ENCODE measurements around the gene ACSM3.

The ACSM3 gene

DNA sequence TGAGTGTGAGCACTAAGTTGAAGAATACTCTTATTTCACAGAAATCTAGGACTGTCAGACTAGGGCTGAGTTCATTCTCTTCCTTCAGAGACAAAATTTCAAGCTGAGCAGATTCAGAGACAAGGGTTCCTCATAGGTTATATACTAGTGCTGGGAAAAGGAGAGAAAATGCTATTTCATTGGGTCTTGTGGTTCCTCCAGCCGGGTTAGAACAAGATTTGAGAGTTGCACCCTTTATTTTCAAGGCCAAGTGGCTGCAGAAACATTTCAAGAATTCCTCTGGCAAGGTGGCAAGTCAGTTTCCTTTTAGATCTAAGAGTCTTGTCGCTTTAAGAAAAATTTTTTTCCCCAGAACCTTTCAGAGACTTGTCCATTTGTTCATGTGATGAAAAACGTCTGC is 29.0 kb upstream of the ACSM3 start:
- TF ChIP-seq, protein P1, sequence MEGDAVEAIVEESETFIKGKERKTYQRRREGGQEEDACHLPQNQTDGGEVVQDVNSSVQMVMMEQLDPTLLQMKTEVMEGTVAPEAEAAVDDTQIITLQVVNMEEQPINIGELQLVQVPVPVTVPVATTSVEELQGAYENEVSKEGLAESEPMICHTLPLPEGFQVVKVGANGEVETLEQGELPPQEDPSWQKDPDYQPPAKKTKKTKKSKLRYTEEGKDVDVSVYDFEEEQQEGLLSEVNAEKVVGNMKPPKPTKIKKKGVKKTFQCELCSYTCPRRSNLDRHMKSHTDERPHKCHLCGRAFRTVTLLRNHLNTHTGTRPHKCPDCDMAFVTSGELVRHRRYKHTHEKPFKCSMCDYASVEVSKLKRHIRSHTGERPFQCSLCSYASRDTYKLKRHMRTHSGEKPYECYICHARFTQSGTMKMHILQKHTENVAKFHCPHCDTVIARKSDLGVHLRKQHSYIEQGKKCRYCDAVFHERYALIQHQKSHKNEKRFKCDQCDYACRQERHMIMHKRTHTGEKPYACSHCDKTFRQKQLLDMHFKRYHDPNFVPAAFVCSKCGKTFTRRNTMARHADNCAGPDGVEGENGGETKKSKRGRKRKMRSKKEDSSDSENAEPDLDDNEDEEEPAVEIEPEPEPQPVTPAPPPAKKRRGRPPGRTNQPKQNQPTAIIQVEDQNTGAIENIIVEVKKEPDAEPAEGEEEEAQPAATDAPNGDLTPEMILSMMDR (IDR thresholded peaks at IDR 0.05; ENCODE audit: borderline replicate concordance, insufficient read depth, low read depth, low read length): no peak
- H3K4me3 ChIP-seq (ENCODE audit: low read depth, low read length): no peak overlapping the region

- H3K4me3 ChIP-seq (ENCODE audit: low read depth, low read length): no peak overlapping the region
- TF ChIP-seq, protein P1 (IDR thresholded peaks at IDR 0.05; ENCODE audit: borderline replicate concordance, insufficient read depth, low read depth, low read length): no peak
Measured at GRCh38 chr16:20735490-20735889, 28.3 kb upstream of the ACSM3 start.

- TF ChIP-seq, protein P1 (IDR thresholded peaks at IDR 0.05; ENCODE audit: borderline replicate concordance, insufficient read depth, low read depth, low read length): peak; percentile 16; the same call in 1 of the 2 replicates
- peak overlapping the region; percentile 94 for H3K4me3 ChIP-seq (ENCODE audit: low read depth, low read length)
Measured at GRCh38 chr16:20740007-20740883, 23.6 kb upstream of the ACSM3 start.

GRCh38 chr16:20740901-20741521 is 22.8 kb upstream of the ACSM3 start:
- TF ChIP-seq, protein P1 (IDR thresholded peaks at IDR 0.05; ENCODE audit: borderline replicate concordance, insufficient read depth, low read depth, low read length): no peak
- peak overlapping the region; percentile 94 for H3K4me3 ChIP-seq (ENCODE audit: low read depth, low read length)

GRCh38 chr16:20741554-20742285 is 22.1 kb upstream of the ACSM3 start, which contains the start of gene THUMPD1:
TSS of gene THUMPD1 (minus strand) at chr16:20741818. CDS start at chr16:20741739, 79 bp downstream.
- TF ChIP-seq, protein P1 (IDR thresholded peaks at IDR 0.05; ENCODE audit: borderline replicate concordance, insufficient read depth, low read depth, low read length): 0 out of 2 replicates have a peak, but pooled peaks have one; percentile 11
- H3K4me3 ChIP-seq (ENCODE audit: low read depth, low read length): peak within 1 kb of the TSS; percentile 94

- H3K4me3 ChIP-seq (ENCODE audit: low read depth, low read length): no peak overlapping the region
Measured at GRCh38 chr16:20743591-20743990, 20.2 kb upstream of the ACSM3 start.

More at GRCh38 chr16:20743591-20743990, 20.2 kb upstream of the ACSM3 start:
- TF ChIP-seq, protein P1 (IDR thresholded peaks at IDR 0.05; ENCODE audit: borderline replicate concordance, insufficient read depth, low read depth, low read length): no peak

Measured in GM12875 (cell line).